ENCODE results near the gene DYNC2H1.

DYNC2H1 gene

DNA sequence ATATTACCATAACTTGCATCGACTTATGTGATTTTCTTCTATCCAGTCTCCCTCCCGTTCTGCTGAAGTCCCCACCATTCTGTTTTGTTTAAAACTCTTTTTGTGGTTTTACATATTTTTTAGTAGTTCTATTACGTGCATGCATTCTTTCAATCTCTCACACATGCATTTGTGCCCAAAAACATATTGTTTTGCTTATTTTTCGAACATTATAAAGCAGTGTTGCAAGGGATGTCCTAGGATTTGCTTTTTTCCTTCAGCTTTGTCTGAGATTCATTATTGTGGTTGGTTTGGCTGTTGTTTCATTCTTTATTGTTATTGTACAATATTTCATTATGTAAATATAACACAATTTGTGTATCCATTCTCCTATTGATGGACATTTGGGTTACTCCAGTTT lies 235.7 kb downstream of the DYNC2H1 start:
- no peak for DNase-seq (ENCODE audit: low read depth)
- TF ChIP-seq, protein P1, sequence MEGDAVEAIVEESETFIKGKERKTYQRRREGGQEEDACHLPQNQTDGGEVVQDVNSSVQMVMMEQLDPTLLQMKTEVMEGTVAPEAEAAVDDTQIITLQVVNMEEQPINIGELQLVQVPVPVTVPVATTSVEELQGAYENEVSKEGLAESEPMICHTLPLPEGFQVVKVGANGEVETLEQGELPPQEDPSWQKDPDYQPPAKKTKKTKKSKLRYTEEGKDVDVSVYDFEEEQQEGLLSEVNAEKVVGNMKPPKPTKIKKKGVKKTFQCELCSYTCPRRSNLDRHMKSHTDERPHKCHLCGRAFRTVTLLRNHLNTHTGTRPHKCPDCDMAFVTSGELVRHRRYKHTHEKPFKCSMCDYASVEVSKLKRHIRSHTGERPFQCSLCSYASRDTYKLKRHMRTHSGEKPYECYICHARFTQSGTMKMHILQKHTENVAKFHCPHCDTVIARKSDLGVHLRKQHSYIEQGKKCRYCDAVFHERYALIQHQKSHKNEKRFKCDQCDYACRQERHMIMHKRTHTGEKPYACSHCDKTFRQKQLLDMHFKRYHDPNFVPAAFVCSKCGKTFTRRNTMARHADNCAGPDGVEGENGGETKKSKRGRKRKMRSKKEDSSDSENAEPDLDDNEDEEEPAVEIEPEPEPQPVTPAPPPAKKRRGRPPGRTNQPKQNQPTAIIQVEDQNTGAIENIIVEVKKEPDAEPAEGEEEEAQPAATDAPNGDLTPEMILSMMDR (conservative IDR thresholded peaks at IDR 0.05; ENCODE audit: control insufficient read depth, insufficient read depth, low read depth, low read length) = no peak
- no peak overlapping the region for H3K4me3 ChIP-seq (ENCODE audit: control insufficient read depth, low read depth, low read length)

DNA sequence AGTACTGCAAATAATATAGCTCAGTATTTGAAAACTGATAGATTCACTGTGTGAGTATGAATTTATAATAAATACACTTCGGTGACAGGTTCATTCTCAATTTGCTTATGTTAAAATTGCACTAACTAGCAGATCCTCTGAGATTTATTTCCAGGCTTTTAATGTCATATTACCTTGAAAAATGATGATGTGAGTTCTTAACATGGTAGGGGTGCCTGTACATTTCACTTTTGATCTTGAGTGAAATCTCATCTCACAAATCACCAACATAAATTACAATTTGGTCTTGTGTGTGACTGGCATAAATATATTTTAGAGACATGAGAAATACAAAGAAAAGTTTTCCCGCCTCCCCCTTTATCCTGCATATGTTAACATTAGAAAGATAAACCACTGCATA lies 240.4 kb downstream of the DYNC2H1 start:
- no peak overlapping the region for H3K4me3 ChIP-seq (ENCODE audit: control insufficient read depth, low read depth, low read length)
- no peak for DNase-seq (ENCODE audit: low read depth)
- TF ChIP-seq, protein P1 (conservative IDR thresholded peaks at IDR 0.05; ENCODE audit: control insufficient read depth, insufficient read depth, low read depth, low read length) = no peak

GRCh38 chr11:103354656-103355055 lies 245.4 kb downstream of the DYNC2H1 start:
- TF ChIP-seq, protein P1 (conservative IDR thresholded peaks at IDR 0.05; ENCODE audit: control insufficient read depth, insufficient read depth, low read depth, low read length) = no peak
- no peak for DNase-seq (ENCODE audit: low read depth)
- no peak overlapping the region for H3K4me3 ChIP-seq (ENCODE audit: control insufficient read depth, low read depth, low read length)

DNA sequence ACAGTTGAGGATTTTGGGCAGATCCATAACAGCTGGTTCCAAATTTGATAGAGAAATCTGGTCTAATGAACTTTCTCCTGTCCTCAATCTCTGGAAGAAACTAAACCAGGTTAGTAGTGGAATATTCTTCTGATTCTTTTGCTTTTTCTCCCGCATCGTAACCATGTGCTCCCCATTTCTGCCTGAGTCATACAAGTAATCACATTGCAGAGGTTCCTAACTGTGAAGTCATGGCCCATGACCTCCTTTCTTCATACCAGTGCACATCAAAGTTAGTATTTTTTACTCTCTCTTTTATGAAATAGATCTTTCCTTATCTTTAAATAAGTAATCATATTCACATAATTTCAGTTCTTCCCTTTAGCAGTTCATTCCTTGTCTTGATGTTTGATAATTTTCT lies 249.0 kb downstream of the DYNC2H1 start:
- peak; percentile 72 for DNase-seq (ENCODE audit: low read depth)
- no peak overlapping the region for H3K4me3 ChIP-seq (ENCODE audit: control insufficient read depth, low read depth, low read length)
- TF ChIP-seq, protein P1 (conservative IDR thresholded peaks at IDR 0.05; ENCODE audit: control insufficient read depth, insufficient read depth, low read depth, low read length) = no peak

DNA sequence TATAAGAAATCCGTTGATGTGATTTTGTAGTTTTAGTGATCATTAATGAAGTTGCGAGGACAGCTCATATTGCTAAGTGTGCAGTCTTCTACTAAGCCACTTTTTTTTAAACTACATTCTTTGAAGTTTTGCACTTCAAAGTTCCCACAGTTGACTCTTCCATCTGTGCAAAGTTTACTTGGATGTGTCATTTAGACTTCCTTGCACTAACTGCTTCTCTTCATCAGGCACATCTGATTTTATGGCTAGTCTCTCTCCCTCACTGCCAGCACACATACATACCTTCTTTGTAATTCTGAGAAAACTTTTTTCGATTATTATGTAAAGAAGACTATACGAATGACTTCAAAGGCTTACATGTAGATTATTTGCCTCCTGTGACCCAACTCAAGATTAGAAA lies 250.0 kb downstream of the DYNC2H1 start:
- H3K4me3 ChIP-seq (ENCODE audit: control insufficient read depth, low read depth, low read length) = no peak overlapping the region
- no peak for DNase-seq (ENCODE audit: low read depth)
- TF ChIP-seq, protein P1 (conservative IDR thresholded peaks at IDR 0.05; ENCODE audit: control insufficient read depth, insufficient read depth, low read depth, low read length) = no peak

GRCh38 chr11:103364687-103365086 lies 255.5 kb downstream of the DYNC2H1 start:
- peak; percentile 17 for DNase-seq (ENCODE audit: low read depth)
- H3K4me3 ChIP-seq (ENCODE audit: control insufficient read depth, low read depth, low read length) = no peak overlapping the region
- TF ChIP-seq, protein P1 (conservative IDR thresholded peaks at IDR 0.05; ENCODE audit: control insufficient read depth, insufficient read depth, low read depth, low read length) = no peak

GRCh38 chr11:103367650-103368049 lies 258.4 kb downstream of the DYNC2H1 start:
- TF ChIP-seq, protein P1 (conservative IDR thresholded peaks at IDR 0.05; ENCODE audit: control insufficient read depth, insufficient read depth, low read depth, low read length) = no peak
- no peak overlapping the region for H3K4me3 ChIP-seq (ENCODE audit: control insufficient read depth, low read depth, low read length)
- DNase-seq (ENCODE audit: low read depth) = peak; percentile 24
